NCI-H2196 treated with DMSO at 0.1 percent for 48 hours (cell line): ENCODE data around the gene CENPV.
"Not testable (repeated sequence)": the region's sequence is repeated elsewhere in the genome, so short reads cannot be mapped to it uniquely, and the experiment has no call there.

ENCODE experiments used
- DNase-seq: peaks from one replicate; lab custom pipeline; 2025; ENCODE audit not compliant: unreplicated experiment; lab: John Stamatoyannopoulos, UW

CENPV gene

GRCh38 chr17:16353317-16354174 is at the start of gene CENPV:
CENPV (minus strand) TSS chr17:16353469; CDS start chr17:16353436, 33 bp downstream.
- peak; percentile 6 for DNase-seq

GRCh38 chr17:16398270-16399267 is 45.3 kb upstream of the CENPV start:
- no peak for DNase-seq

GRCh38 chr17:16396693-16397092 is 43.4 kb upstream of the CENPV start:
- DNase-seq: not testable (repeated sequence)

GRCh38 chr17:16395887-16396286 is 42.6 kb upstream of the CENPV start:
- not testable (repeated sequence) for DNase-seq

- not testable (repeated sequence) for DNase-seq
Measured at GRCh38 chr17:16392491-16392890, 39.2 kb upstream of the CENPV start.

- DNase-seq: no peak
Measured at GRCh38 chr17:16391451-16391850, 38.2 kb upstream of the CENPV start.

GRCh38 chr17:16386126-16386507 is 32.8 kb upstream of the CENPV start:
- DNase-seq: not testable (repeated sequence)

- no peak for DNase-seq
Measured at GRCh38 chr17:16384557-16384956, 31.3 kb upstream of the CENPV start.

DNA sequence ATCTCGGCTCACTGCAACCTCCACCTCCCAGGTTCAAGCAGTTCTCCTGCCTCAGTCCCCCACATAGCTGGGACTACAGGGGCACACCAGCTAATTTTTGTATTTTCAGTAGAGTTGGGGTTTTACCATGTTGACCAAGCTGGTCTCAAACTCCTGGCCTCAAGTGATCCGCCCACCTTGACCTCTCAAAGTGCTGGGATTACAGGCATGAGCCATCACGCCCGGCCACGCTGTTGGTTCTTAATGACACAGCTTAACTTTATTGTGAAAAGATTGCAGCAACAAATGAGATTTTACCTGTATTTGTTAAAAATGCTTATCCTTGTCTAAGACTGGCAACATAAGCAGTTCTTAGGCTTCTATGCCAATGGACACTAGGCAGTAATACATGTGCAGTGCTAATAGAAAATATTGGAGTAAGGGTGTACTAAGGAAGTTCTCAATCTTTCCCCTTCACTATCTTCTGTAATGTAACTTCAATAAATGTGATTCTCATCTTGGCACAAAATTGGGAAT is 30.6 kb upstream of the CENPV start:
- DNase-seq: no peak

DNA sequence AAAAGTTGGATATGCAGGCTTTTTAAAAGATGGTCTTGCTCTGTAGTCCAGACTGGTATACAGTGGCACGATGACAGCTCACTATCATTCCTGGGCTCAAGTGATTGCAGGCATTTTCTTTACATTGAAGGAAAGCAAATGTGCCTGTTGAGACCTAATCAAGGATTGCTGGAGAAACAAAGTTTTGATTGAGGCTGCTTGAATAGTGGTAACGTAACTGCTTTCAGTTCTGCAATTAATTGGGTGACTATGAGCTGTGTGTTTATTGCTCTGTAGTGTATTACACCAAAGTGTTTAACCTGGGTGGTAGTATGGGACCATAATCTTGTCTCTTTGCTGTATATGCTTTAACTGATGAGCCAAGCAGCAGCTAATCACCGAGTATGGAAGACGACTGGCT is 29.9 kb upstream of the CENPV start:
- DNase-seq: no peak

DNA sequence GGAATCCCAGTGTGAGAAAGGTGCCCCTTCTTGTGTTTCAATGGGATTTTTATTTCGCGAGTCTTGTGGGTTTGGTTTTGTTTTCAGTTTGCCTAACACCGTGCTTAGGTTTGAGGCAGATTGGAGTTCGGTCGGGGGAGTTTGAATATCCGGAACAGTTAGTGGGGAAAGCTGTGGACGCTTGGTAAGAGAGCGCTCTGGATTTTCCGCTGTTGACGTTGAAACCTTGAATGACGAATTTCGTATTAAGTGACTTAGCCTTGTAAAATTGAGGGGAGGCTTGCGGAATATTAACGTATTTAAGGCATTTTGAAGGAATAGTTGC is 28.2 kb upstream of the CENPV start:
- no peak for DNase-seq

- DNase-seq: peak; percentile 73
Measured at GRCh38 chr17:16380640-16381495, 27.6 kb upstream of the CENPV start, which contains the start of gene UBB. UBB (plus strand) TSS chr17:16381091; CDS start chr17:16381908, 817 bp downstream.

DNA sequence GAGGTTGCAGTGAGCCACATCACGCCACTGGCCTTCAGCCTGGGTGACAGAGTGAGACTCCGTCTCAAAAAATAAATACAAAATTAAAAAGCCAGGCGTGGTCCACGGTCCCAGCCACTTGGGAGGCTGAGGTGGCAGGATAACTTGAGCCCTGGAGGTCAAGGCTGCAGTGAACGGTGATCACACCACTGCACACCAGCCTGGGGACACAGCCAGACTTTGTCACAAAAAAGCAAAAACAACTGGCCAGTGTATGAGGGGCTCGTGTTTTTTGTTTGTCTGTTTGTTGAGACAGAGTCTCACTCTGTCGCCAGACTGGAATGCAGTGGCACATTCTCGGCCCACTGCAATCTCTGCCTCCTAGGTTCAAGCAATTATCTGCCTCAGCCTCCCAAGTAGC is 26.4 kb upstream of the CENPV start:
- DNase-seq: no peak

DNA sequence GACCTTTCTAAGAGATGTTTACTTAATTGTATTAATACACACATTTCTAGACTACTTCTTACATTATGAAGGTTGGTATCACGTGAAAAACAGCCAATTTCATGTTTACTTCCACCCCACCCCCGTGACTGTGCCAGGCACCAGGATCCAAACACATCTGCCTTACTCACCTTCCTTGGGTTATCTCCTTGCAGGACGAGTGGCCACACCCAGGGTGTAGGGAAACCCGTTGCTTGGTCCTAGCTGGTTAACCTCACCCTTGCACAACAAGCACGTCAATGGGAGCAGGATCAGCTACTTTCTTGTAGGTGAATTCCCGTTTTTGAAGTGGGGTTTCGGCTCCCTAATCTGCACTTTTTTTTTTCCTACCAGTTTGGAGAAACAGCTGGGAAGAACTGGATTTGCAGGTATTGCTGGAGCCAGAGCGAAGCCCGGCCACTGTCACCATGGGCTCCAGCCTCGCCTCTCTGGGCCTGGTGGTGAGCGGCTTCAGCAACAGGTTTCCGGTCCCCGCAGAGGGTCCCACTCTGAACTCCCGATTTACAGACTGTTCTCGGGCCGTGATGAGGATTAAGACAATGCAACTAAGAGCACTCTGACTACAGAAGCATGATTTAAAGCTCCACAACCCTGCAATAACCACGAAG is 25.5 kb upstream of the CENPV start:
- DNase-seq: no peak

GRCh38 chr17:16377941-16378341 is 24.7 kb upstream of the CENPV start:
- peak; percentile 10 for DNase-seq

DNA sequence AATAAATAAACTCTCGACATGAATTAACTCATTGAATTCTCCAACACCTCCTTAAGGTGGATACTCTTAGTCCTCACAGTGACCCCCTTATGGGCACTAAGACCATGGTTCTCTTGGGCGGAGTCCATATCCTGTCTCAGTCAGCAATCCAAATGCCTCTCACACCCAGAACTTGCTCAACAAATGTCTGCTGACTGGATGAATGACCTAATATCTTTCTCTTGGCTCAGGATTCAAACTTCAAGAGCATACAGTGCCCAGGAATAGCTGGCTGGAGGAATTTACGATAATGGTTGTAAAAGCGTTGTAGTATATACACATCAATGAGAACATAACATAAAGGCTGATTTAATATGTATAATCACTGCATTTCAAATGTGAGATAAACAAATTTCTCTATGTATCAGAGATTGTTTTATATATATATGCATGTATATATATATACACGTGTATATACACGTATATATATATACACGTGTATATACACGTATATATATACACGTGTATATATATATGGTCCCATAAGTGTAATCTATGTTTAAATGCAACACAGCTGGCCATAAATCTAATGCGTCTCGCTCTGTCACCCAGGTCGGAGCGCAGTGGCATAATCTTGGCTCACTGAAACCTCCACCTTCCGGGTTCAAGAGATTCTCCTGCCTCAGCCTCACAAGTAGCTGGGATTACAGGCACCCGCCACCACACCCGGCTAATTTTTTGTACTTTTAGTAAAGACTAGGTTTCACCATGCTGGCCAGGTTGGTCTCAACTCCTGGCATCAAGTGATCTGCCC is 21.1 kb upstream of the CENPV start:
- DNase-seq: no peak

DNA sequence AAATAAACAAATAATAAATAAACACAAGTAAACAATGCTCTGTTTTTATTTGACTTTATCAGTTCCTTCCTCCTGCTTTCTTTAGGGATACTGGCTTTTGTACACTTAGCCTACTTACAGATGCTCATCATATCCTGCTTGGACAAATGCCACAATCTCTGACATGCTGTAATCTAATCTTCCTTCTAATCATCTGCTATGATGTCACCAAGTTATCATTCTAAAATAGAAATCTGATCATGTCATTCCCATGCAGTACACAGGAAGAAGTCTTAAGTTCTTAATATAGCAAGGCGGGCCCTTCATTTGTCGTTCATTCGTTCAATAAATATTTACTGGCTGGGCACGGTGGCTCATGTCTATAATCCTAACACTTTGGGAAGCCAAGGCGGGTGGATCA is 18.5 kb upstream of the CENPV start:
- DNase-seq: peak; percentile 58

DNA sequence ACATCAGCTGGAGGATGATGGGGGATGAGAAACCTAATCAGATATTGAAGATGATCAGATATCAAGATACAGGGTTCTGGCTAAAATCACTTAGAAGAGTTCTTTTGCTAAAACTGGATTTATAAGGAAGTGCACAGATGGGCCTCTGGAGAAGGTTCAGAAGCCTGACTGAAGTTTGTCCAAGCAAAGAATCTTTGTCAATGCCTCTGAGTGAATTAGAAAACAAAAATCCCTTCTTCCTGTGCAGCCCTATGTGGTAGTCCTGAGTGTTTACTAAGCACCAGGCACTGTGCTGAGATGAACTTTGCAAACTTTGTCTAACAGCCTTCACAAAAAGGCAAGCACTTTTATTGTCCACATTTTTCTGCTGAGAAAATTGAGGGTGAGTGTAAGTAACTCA is 11.4 kb upstream of the CENPV start:
- DNase-seq: no peak
